Thyroid gland (tissue), 4 donors: ENCODE measurements around the gene OSBPL1A. TPM values are rescaled to one million over a fixed set of nuclear protein-coding genes. Genes with fewer than 3 reads are reported as not detected.

Experiments
- DNase-seq, 2 donors: peaks; one replicate each; pipeline ENCODE4 v3.0.0-alpha.2; 2019
- H3K27ac ChIP-seq, 3 donors: fragments of 200-600 bp; sonication (generic); 1 replicate in 2 of 3; 2 replicates in 1 of 3; pipeline ENCODE4 v1.5.1; 2016 to 2019; ENCODE audit warnings: mild to moderate bottlenecking in 1 of 3, moderate library complexity in 1 of 3
- H3K27me3 ChIP-seq: fragments of 200-600 bp; sonication (generic); one replicate; pipeline ENCODE4 v1.5.1; 2019
- H3K36me3 ChIP-seq, 2 donors: fragments of 200-600 bp; sonication (generic); one replicate each; pipeline ENCODE4 v1.5.1; 2016 to 2019
- H3K4me1 ChIP-seq, 2 donors: fragments of 200-600 bp; sonication (generic); one replicate each; pipeline ENCODE4 v1.5.1; 2017 to 2019
- H3K4me3 ChIP-seq, 3 donors: fragments of 200-600 bp; sonication (generic); replicated peaks in 1 of 3; 1 replicate in 2 of 3; 2 replicates in 1 of 3; pipeline ENCODE4 v1.5.1; 2016; ENCODE audit warnings: mild to moderate bottlenecking in 1 of 3
- H3K9me3 ChIP-seq: fragments of 200-600 bp; sonication (generic); one replicate; pipeline ENCODE4 v1.5.1; 2017
- CTCF ChIP-seq, 6 experiments: fragments of 200-600 bp in 3 of 6; fragments of 450-650 bp in 3 of 6; sonication (generic) in 3 of 6; IDR thresholded peaks; one replicate each; pipeline ENCODE4 v1.5.1; 2016 to 2019; ENCODE audit warnings: antibody characterized with exemption in 6 of 6, mild to moderate bottlenecking in 2 of 6, inconsistent platforms in 1 of 6, moderate library complexity in 1 of 6
- POLR2A ChIP-seq, 2 donors: fragments of 450-650 bp; IDR thresholded peaks; one replicate each; pipeline ENCODE4 v1.6.1; 2017; ENCODE audit warnings: antibody characterized with exemption in 2 of 2, mild to moderate bottlenecking in 2 of 2, moderate library complexity in 1 of 2
- WGBS, 2 donors: methylation state at CpG; one replicate each; pipeline ENCODE4 v1.1.5; 2017; 5-methylcytosine and 5-hydroxymethylcytosine counted together
- intact Hi-C: fragments of 100-400 bp; cut with DNase I; formaldehyde crosslinking; loops from one replicate; pipeline ENCODE4 v1.15.1; 2023
- total RNA-seq, 4 donors: library from RNA; depleted of rRNA; stranded (reverse); fragments of >200 nt; gene quantifications; one replicate each; pipeline ENCODE4 v1.2.3, GENCODE V29; 2016

Gene OSBPL1A
- total RNA-seq, 4 donors from 2014 or later = 47.0 to 57.4 (median 48.2) TPM

GRCh38 chr18:24204904-24205303 lies 192.7 kb downstream of the OSBPL1A start:
- DNase-seq = no peak
- Histone ChIP-seq H3K27ac (no peak overlapping the region), H3K4me3 (no peak overlapping the region), H3K27me3 (no peaks in the 10 kb centered on the region), H3K9me3 (no peaks in the 10 kb centered on the region), H3K4me1 (no peaks in the 10 kb centered on the region), H3K36me3 (no peaks in the 10 kb centered on the region)
- no peak for TF ChIP-seq CTCF (IDR thresholded peaks at IDR 0.05)
- no peak for TF ChIP-seq POLR2A (IDR thresholded peaks at IDR 0.05)
- intact Hi-C loops = no loop called here
- 88% methylated on average over 3 of the region's 3 CpGs for WGBS, 2 donors

- no peak overlapping the region for H3K4me3 ChIP-seq
- DNase-seq = no peak
- intact Hi-C loops = no loop called here
- TF ChIP-seq POLR2A (IDR thresholded peaks at IDR 0.05) (no peak), CTCF (IDR thresholded peaks at IDR 0.05) (no peak)
- no peaks in the 10 kb centered on the region for H3K27me3 ChIP-seq
- 92 to 94% methylated on average over 8 of the region's 8 CpGs for WGBS, 2 donors
- H3K4me1 ChIP-seq = no peaks in the 10 kb centered on the region
- no peaks in the 10 kb centered on the region for H3K9me3 ChIP-seq
- no peaks in the 10 kb centered on the region for H3K36me3 ChIP-seq
- H3K27ac ChIP-seq = no peak overlapping the region
Measured at GRCh38 chr18:24201699-24202687, 195.6 kb downstream of the OSBPL1A start.

- H3K4me3 ChIP-seq = no peak overlapping the region
- TF ChIP-seq POLR2A (IDR thresholded peaks at IDR 0.05) = no peak
- TF ChIP-seq CTCF (IDR thresholded peaks at IDR 0.05) = no peak
- intact Hi-C loops = no loop called here
- no peak for DNase-seq
- H3K4me1 ChIP-seq = no peaks in the 10 kb centered on the region
- no peaks in the 10 kb centered on the region for H3K9me3 ChIP-seq
- H3K27ac ChIP-seq = no peak overlapping the region
- no peaks in the 10 kb centered on the region for H3K36me3 ChIP-seq
- 75 to 76% methylated on average over 11 of the region's 11 CpGs for WGBS, 2 donors
- no peaks in the 10 kb centered on the region for H3K27me3 ChIP-seq
Measured at GRCh38 chr18:24200494-24201290, 196.9 kb downstream of the OSBPL1A start.

GRCh38 chr18:24199372-24199962 lies 198.2 kb downstream of the OSBPL1A start:
- H3K4me1 ChIP-seq = no peaks in the 10 kb centered on the region
- TF ChIP-seq POLR2A (IDR thresholded peaks at IDR 0.05) = no peak
- intact Hi-C loops = no loop called here

GRCh38 chr18:24198461-24198860 lies 199.2 kb downstream of the OSBPL1A start:
- H3K36me3 ChIP-seq = no peaks in the 10 kb centered on the region
- H3K4me3 ChIP-seq = no peak overlapping the region
- 87 to 96% methylated on average over 9 of the region's 9 CpGs for WGBS, 2 donors
- DNase-seq = no peak
- intact Hi-C loops = no loop called here
- TF ChIP-seq POLR2A (IDR thresholded peaks at IDR 0.05) (no peak), CTCF (IDR thresholded peaks at IDR 0.05) (no peak)
- no peaks in the 10 kb centered on the region for H3K4me1 ChIP-seq
- no peaks in the 10 kb centered on the region for H3K27me3 ChIP-seq
- no peak overlapping the region for H3K27ac ChIP-seq
- H3K9me3 ChIP-seq = no peaks in the 10 kb centered on the region

More at GRCh38 chr18:24199372-24199962, 198.2 kb downstream of the OSBPL1A start:
- Histone ChIP-seq H3K9me3 (no peaks in the 10 kb centered on the region), H3K27ac (no peak overlapping the region), H3K36me3 (no peaks in the 10 kb centered on the region), H3K27me3 (no peaks in the 10 kb centered on the region), H3K4me3 (no peak overlapping the region)
- DNase-seq = no peak
- WGBS, 2 donors = 71 to 78% methylated on average over 5 of the region's 5 CpGs
